Measurements from ENCODE around the gene ZRSR2. TPM values are rescaled to one million over a fixed set of nuclear protein-coding genes. Genes with fewer than 3 reads are reported as not detected.
"Not testable (repeated sequence)": the region's sequence is repeated elsewhere in the genome, so short reads cannot be mapped to it uniquely, and the experiment has no call there.

Gene ZRSR2
- total and polyA plus RNA-seq, 5 experiments from 2014 or later: 15.1 to 44.8 (median 24.9) TPM

GRCh38 chrX:15812192-15812938, 22.1 kb downstream of the ZRSR2 start:
- H3K4me3 Mint-ChIP-seq: no peak overlapping the region
- peak overlapping the region in 1 of 10 donors; percentile 2 for H3K27ac Mint-ChIP-seq
- H3K36me3 Mint-ChIP-seq: peaks cover 5 to 74% (median 16%) of the 10 kb centered on the region in 3 donors
- DNase-seq: no peak
- peaks cover 10 to 28% (median 23%) of the 10 kb centered on the region in 4 donors for H3K4me1 Mint-ChIP-seq
- H3K9me3 Mint-ChIP-seq: no peaks in the 10 kb centered on the region
- H3K27me3 Mint-ChIP-seq: no peaks in the 10 kb centered on the region
- no peak for ATAC-seq
- POLR2A ChIA-PET: no interaction called here

GRCh38 chrX:15813416-15813815, 23.1 kb downstream of the ZRSR2 start:
- H3K9me3 Mint-ChIP-seq: no peaks in the 10 kb centered on the region
- H3K36me3 Mint-ChIP-seq: peaks cover 5 to 69% (median 16%) of the 10 kb centered on the region in 3 donors
- no peaks in the 10 kb centered on the region for H3K27me3 Mint-ChIP-seq
- DNase-seq (no peak), ATAC-seq (no peak)
- H3K27ac Mint-ChIP-seq: peak overlapping the region in 1 of 10 donors; percentile 46
- H3K4me1 Mint-ChIP-seq: peaks cover 10 to 30% (median 27%) of the 10 kb centered on the region in 4 donors
- POLR2A ChIA-PET: no interaction called here
- H3K4me3 Mint-ChIP-seq: no peak overlapping the region

- POLR2A ChIA-PET: interaction anchor here (2.0 kb wide), 1 partner anchor 40 kb away, joined by 6 read pairs; the partner anchor contains the start of gene AP1S2
- H3K36me3 Mint-ChIP-seq: peaks cover 5 to 61% (median 16%) of the 10 kb centered on the region in 3 donors
- H3K4me1 Mint-ChIP-seq: peaks cover 9 to 30% (median 27%) of the 10 kb centered on the region in 4 donors
- H3K27ac Mint-ChIP-seq: peak overlapping the region in 5 of 10 donors; percentile 7 to 78 (median 48)
- peak overlapping the region in 1 of 10 donors; percentile 20 for H3K4me3 Mint-ChIP-seq
- no peaks in the 10 kb centered on the region for H3K27me3 Mint-ChIP-seq
- H3K9me3 Mint-ChIP-seq: no peaks in the 10 kb centered on the region
- ATAC-seq (no peak), DNase-seq (peak in 1 of 10 donors; percentile 4)
Measured at GRCh38 chrX:15814771-15815365, 24.6 kb downstream of the ZRSR2 start.

- DNase-seq (peak in 3 of 10 donors; percentile 1 to 25 (median 16)), ATAC-seq (peak; percentile 59 to 82)
- H3K36me3 Mint-ChIP-seq: peaks cover 3 to 61% (median 21%) of the 10 kb centered on the region in 3 donors
- H3K27me3 Mint-ChIP-seq: no peaks in the 10 kb centered on the region
- H3K4me3 Mint-ChIP-seq: peak overlapping the region in 5 of 10 donors; percentile 4 to 43 (median 19)
- no peaks in the 10 kb centered on the region for H3K9me3 Mint-ChIP-seq
- POLR2A ChIA-PET: interaction anchor here (1.0 to 2.0 kb wide), 2 partner anchors 25 to 39 kb away, joined by 4 to 6 read pairs; partner anchors contain the start of genes AP1S2 and ZRSR2
- H3K4me1 Mint-ChIP-seq: peaks cover 9 to 30% (median 27%) of the 10 kb centered on the region in 4 donors
- H3K27ac Mint-ChIP-seq: peak overlapping the region in 6 of 10 donors; percentile 37 to 91 (median 62)
Measured at GRCh38 chrX:15815779-15816437, 25.6 kb downstream of the ZRSR2 start.

GRCh38 chrX:15816438-15816809, 26.1 kb downstream of the ZRSR2 start:
- H3K27me3 Mint-ChIP-seq: no peaks in the 10 kb centered on the region
- no peaks in the 10 kb centered on the region for H3K9me3 Mint-ChIP-seq
- DNase-seq (no peak), ATAC-seq (peak in 1 of 2 donors; percentile 5)
- POLR2A ChIA-PET: interaction anchor here (1.0 to 2.0 kb wide), 2 partner anchors 26 to 38 kb away, joined by 4 to 6 read pairs; partner anchors contain the start of genes AP1S2 and ZRSR2
- peaks cover 4 to 62% (median 22%) of the 10 kb centered on the region in 3 donors for H3K36me3 Mint-ChIP-seq
- H3K4me3 Mint-ChIP-seq: peak overlapping the region in 2 of 10 donors; percentile 18 to 43
- peak overlapping the region in 6 of 10 donors; percentile 45 to 91 (median 80) for H3K27ac Mint-ChIP-seq
- H3K4me1 Mint-ChIP-seq: peaks cover 9 to 30% (median 27%) of the 10 kb centered on the region in 4 donors

GRCh38 chrX:15816886-15817285, 26.6 kb downstream of the ZRSR2 start:
- Mint-ChIP-seq H3K36me3 (peaks cover 5 to 62% (median 22%) of the 10 kb centered on the region in 3 donors), H3K4me1 (peaks cover 9 to 30% (median 27%) of the 10 kb centered on the region in 4 donors), H3K27ac (peak overlapping the region; percentile 13 to 83 (median 80)), H3K27me3 (no peaks in the 10 kb centered on the region), H3K9me3 (no peaks in the 10 kb centered on the region), H3K4me3 (peak overlapping the region in 9 of 10 donors; percentile 8 to 64 (median 58))
- POLR2A ChIA-PET: interaction anchor here (0.6 to 2.0 kb wide), 3 partner anchors 26 to 78 kb away, joined by 3 to 6 read pairs (median 4); partner anchors contain the start of genes AP1S2 and ZRSR2
- DNase-seq (peak in 7 of 10 donors; percentile 11 to 63 (median 58)), ATAC-seq (peak; percentile 80 to 81)

- POLR2A ChIA-PET: no interaction called here
- Mint-ChIP-seq H3K4me3 (no peak overlapping the region), H3K36me3 (peaks cover 2 to 64% (median 22%) of the 10 kb centered on the region in 3 donors), H3K9me3 (no peaks in the 10 kb centered on the region), H3K27ac (peak overlapping the region in 6 of 10 donors; percentile 4 to 87 (median 28)), H3K4me1 (peaks cover 11 to 21% (median 18%) of the 10 kb centered on the region in 4 donors), H3K27me3 (no peaks in the 10 kb centered on the region)
- no peak for DNase-seq
- ATAC-seq: no peak
Measured at GRCh38 chrX:15820106-15821073, 30.1 kb downstream of the ZRSR2 start.

- H3K4me3 Mint-ChIP-seq: no peak overlapping the region
- POLR2A ChIA-PET: no interaction called here
- H3K27ac Mint-ChIP-seq: no peak overlapping the region
- ATAC-seq (no peak), DNase-seq (no peak)
- H3K9me3 Mint-ChIP-seq: no peaks in the 10 kb centered on the region
- peaks cover 2 to 63% (median 11%) of the 10 kb centered on the region in 3 donors for H3K36me3 Mint-ChIP-seq
- peaks cover 1 to 3% (median 2%) of the 10 kb centered on the region in 4 donors for H3K4me1 Mint-ChIP-seq
- no peaks in the 10 kb centered on the region for H3K27me3 Mint-ChIP-seq
Measured at GRCh38 chrX:15822922-15823321, 32.6 kb downstream of the ZRSR2 start.

- ATAC-seq: no peak
- POLR2A ChIA-PET: no interaction called here
- H3K27me3 Mint-ChIP-seq: no peaks in the 10 kb centered on the region
- H3K9me3 Mint-ChIP-seq: no peaks in the 10 kb centered on the region
- peak overlapping the region in 2 of 10 donors; percentile 31 to 60 for H3K27ac Mint-ChIP-seq
- DNase-seq: no peak
- H3K4me1 Mint-ChIP-seq: peaks cover 0 to 2% (median 0%) of the 10 kb centered on the region in 4 donors
- H3K4me3 Mint-ChIP-seq: no peak overlapping the region
- H3K36me3 Mint-ChIP-seq: peaks cover 2 to 58% (median 5%) of the 10 kb centered on the region in 3 donors
Measured at GRCh38 chrX:15825936-15826335, 35.7 kb downstream of the ZRSR2 start.

- no peaks in the 10 kb centered on the region for H3K9me3 Mint-ChIP-seq
- peaks cover 0 to 7% (median 1%) of the 10 kb centered on the region in 4 donors for H3K4me1 Mint-ChIP-seq
- DNase-seq: no peak
- no peak overlapping the region for H3K27ac Mint-ChIP-seq
- POLR2A ChIA-PET: no interaction called here
- no peak for ATAC-seq
- H3K27me3 Mint-ChIP-seq: no peaks in the 10 kb centered on the region
- H3K36me3 Mint-ChIP-seq: peaks cover 0 to 35% (median 0%) of the 10 kb centered on the region in 3 donors
- no peak overlapping the region for H3K4me3 Mint-ChIP-seq
Measured at GRCh38 chrX:15829217-15829616, 38.9 kb downstream of the ZRSR2 start.

- DNase-seq, ATAC-seq, H3K4me1 Mint-ChIP-seq, H3K27me3 Mint-ChIP-seq, H3K4me3 Mint-ChIP-seq, H3K9me3 Mint-ChIP-seq, POLR2A ChIA-PET, H3K27ac Mint-ChIP-seq: not testable (repeated sequence)
- H3K36me3 Mint-ChIP-seq: peaks cover 0 to 31% (median 0%) of the 10 kb centered on the region in 3 donors
Measured at GRCh38 chrX:15831347-15831746, 41.1 kb downstream of the ZRSR2 start.

Data from naive thymus-derived CD8-positive, alpha-beta T cell (primary cell).